ENCODE measurements around the gene VAC14.

Gene VAC14

DNA sequence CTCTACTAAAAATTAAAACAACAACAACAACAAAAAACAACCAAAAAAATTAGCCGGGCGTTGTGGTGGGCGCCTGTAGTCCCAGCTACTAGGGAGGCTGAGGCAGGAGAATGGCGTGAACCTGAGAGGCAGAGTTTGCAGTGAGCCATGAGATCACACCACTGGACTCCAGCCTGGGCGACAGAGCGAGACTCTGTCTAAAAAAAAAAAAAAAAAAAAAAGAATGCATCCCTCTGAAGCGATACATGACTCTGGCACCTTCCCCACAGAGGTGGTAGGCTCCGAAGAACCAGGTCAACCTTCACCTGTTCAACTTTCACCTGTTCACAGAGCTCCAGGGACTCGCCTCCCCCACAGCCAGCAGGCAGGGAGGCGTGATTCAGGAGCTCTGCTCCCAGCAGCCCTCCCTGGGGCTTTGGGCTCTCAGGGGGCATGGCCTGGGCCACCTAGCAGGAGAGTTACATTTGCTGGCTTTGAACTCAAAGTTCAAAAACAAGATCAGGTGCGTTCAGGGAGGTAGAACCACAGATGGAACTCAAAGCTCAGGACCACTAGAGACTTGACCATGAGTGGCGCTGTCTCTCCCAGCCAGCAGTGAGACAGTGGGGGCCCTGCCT is 5.6 kb downstream of the VAC14 start:
- no peak for DNase-seq (ENCODE audit: low read depth, low spot score)
- Histone ChIP-seq H3K9ac (ENCODE audit: insufficient read length, low read depth) (no peak overlapping the region), H3K36me3 (ENCODE audit: insufficient read depth, insufficient read length, low read length) (peaks cover 43% of the 10 kb centered on the region)

DNA sequence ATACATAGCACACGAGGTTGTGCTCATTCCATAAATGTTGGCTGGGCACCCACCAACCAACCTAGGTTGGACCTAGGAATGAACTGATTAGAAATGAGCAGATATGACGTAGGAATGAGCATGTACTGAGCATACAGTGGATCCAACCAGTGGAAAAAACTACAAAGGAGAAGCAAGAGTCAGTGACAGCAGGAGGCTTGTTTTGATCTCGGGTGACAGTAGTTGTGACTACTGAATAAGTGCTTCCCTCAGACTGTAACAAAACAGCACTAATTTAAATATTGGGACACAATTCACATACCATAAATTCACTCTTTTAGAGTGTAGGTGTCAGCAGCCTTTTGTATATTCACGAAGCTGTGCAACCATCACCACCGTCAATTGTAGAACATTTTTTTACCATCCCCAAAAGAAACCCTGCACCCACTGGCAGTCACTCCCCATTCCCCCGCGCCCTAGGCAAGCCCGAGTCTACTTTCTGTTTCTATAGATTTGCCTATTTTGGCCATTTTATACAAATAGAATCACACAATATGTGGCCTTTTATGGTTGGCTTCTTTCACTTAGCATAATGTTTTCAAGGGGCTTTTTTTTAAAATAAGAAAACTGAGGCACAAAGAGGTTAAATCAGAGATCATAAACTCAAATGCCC is 7.0 kb downstream of the VAC14 start:
- Histone ChIP-seq H3K9ac (ENCODE audit: insufficient read length, low read depth) (no peak overlapping the region), H3K4me1 (ENCODE audit: insufficient read depth, insufficient read length) (no peaks in the 10 kb centered on the region), H3K4me3 (ENCODE audit: insufficient read length, low read depth) (no peak overlapping the region), H3K27me3 (ENCODE audit: insufficient read depth, insufficient read length) (no peaks in the 10 kb centered on the region), H3K9me3 (ENCODE audit: insufficient read depth, low read length) (no peaks in the 10 kb centered on the region), H3K36me3 (ENCODE audit: insufficient read depth, insufficient read length, low read length) (peaks cover 44% of the 10 kb centered on the region)
- no peak for DNase-seq (ENCODE audit: low read depth, low spot score)
- TF ChIP-seq YY1 (IDR thresholded peaks at IDR 0.05; ENCODE audit: insufficient read depth, insufficient read length) (no peak), ZNF274 (IDR thresholded peaks at IDR 0.05; ENCODE audit: low read depth, low read length) (no peak), SUZ12 (IDR thresholded peaks at IDR 0.05; ENCODE audit: extremely low read depth, insufficient read depth, insufficient read length) (no peak)

More for the DNA sequence above, 5.6 kb downstream of the VAC14 start:
- Histone ChIP-seq H3K4me3 (ENCODE audit: insufficient read length, low read depth) (no peak overlapping the region), H3K27me3 (ENCODE audit: insufficient read depth, insufficient read length) (no peaks in the 10 kb centered on the region), H3K9me3 (ENCODE audit: insufficient read depth, low read length) (no peaks in the 10 kb centered on the region), H3K4me1 (ENCODE audit: insufficient read depth, insufficient read length) (no peaks in the 10 kb centered on the region)
- TF ChIP-seq YY1 (IDR thresholded peaks at IDR 0.05; ENCODE audit: insufficient read depth, insufficient read length) (no peak), ZNF274 (IDR thresholded peaks at IDR 0.05; ENCODE audit: low read depth, low read length) (no peak), SUZ12 (IDR thresholded peaks at IDR 0.05; ENCODE audit: extremely low read depth, insufficient read depth, insufficient read length) (no peak)

DNA sequence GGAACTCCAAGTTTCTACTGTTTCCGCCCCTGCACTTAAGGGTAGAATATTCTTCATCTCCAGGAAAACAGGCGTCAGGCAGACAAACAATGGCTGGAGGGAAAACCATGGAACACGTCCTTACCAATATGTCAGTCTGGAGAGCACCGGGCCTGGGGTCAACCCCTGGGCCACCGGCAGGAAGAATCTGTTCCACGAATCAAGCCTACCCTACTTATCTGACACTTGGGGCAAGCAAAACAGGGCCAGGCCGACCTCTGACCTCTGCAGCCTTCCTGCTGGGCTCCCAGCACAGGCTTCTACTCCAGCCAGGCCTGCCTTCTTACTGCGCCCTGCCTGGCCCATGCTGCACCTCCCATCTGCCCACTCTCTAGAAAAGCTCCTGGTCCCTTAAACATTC is 10.1 kb downstream of the VAC14 start:
- Histone ChIP-seq H3K9ac (ENCODE audit: insufficient read length, low read depth) (no peak overlapping the region), H3K4me3 (ENCODE audit: insufficient read length, low read depth) (no peak overlapping the region), H3K27me3 (ENCODE audit: insufficient read depth, insufficient read length) (no peaks in the 10 kb centered on the region), H3K4me1 (ENCODE audit: insufficient read depth, insufficient read length) (no peaks in the 10 kb centered on the region), H3K9me3 (ENCODE audit: insufficient read depth, low read length) (no peaks in the 10 kb centered on the region), H3K36me3 (ENCODE audit: insufficient read depth, insufficient read length, low read length) (peaks cover 54% of the 10 kb centered on the region)
- DNase-seq (ENCODE audit: low read depth, low spot score) = no peak
- no peak for TF ChIP-seq SUZ12 (IDR thresholded peaks at IDR 0.05; ENCODE audit: extremely low read depth, insufficient read depth, insufficient read length)
- TF ChIP-seq ZNF274 (IDR thresholded peaks at IDR 0.05; ENCODE audit: low read depth, low read length) = no peak
- TF ChIP-seq YY1 (IDR thresholded peaks at IDR 0.05; ENCODE audit: insufficient read depth, insufficient read length) = no peak

DNA sequence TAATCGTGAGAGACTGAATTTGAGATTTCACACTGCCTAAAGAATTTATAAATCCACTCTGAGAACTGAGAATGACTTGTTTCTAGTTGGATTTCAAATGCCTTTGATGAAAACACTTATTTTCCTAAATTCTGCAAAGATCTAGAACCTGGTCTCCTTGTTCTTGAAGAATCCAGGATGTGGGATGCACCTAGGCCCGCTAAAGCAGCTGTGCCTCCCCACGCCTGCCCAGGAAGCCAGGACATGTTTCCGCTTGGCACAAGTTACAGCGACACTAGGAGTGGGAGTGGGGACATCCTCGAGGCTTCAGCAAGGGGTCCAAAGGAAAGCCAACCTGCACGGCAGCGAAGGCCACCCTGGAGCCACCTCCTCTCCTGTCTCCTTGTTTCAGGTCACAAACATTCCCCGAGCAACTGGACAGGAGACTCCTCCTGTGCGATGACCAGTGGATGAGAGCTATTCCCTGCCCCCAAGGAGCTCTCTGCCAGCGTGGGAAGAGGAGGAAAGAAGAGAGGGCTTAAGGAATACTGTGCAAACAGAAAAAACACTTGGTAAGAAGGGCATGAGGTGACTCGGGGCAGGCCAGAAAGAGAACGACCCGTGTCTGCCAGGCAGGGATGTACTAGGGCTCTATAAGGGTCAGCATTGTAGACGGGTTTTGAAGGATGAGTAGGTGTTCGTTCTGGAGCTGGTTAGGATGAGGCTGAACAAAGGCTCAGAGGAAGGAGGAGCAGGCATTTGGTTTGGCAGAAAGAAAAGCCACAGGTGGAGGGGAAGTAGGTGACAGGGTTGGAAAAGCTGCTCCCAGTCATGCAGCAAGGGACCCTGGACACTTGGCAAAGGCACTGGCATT is 11.1 kb downstream of the VAC14 start:
- Histone ChIP-seq H3K36me3 (ENCODE audit: insufficient read depth, insufficient read length, low read length) (peaks cover 63% of the 10 kb centered on the region), H3K27me3 (ENCODE audit: insufficient read depth, insufficient read length) (no peaks in the 10 kb centered on the region), H3K4me1 (ENCODE audit: insufficient read depth, insufficient read length) (no peaks in the 10 kb centered on the region)

DNA sequence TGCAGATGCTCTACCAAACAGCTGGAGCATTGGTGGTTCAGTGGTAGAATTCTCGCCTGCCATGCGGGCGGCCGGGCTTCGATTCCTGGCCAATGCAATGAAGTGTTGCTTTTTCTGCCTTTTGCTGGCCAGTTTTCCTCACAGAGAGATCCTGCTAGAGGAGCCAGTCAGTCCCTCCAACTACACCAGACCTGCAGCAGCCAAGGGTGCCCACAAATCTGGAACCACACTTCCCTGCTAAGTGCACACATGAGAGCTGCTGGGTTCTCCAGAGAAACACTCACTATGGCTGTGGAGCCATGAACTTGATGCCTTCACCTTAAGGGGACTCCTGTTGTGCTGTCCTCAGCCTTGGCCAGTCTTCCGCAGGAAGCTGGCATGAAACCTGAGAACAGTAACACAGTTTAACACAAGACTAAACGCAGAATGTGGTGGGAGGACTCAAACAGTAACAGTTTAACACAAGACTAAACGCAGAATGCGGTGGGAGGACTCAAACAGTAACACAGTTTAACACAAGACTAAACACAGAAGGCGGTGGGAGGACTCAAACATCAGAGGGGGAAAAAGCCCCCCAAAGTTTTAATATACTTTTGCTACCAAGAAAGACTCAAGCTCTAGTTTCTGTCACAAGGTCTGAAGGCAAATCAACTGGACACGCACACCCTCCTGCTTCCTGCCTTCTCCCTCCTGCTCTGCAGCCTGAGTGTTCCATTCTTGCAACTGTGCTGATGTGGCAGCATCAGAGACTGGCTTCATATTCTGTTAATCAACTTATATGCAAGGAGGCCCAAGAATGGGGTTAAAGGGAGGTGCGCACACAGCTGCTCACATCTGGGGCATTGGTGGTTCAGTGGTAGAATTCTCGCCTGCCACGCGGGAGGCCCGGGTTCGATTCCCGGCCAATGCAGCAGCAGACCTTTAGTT is 12.0 kb downstream of the VAC14 start:
- no peaks in the 10 kb centered on the region for H3K4me1 ChIP-seq (ENCODE audit: insufficient read depth, insufficient read length)
- no peak overlapping the region for H3K4me3 ChIP-seq (ENCODE audit: insufficient read length, low read depth)
- H3K9me3 ChIP-seq (ENCODE audit: insufficient read depth, low read length) = no peaks in the 10 kb centered on the region
- no peak for DNase-seq (ENCODE audit: low read depth, low spot score)
- H3K9ac ChIP-seq (ENCODE audit: insufficient read length, low read depth) = no peak overlapping the region
- no peak for TF ChIP-seq ZNF274 (IDR thresholded peaks at IDR 0.05; ENCODE audit: low read depth, low read length)
- no peak for TF ChIP-seq SUZ12 (IDR thresholded peaks at IDR 0.05; ENCODE audit: extremely low read depth, insufficient read depth, insufficient read length)
- TF ChIP-seq YY1 (IDR thresholded peaks at IDR 0.05; ENCODE audit: insufficient read depth, insufficient read length) = no peak
- no peaks in the 10 kb centered on the region for H3K27me3 ChIP-seq (ENCODE audit: insufficient read depth, insufficient read length)
- H3K36me3 ChIP-seq (ENCODE audit: insufficient read depth, insufficient read length, low read length) = peaks cover 71% of the 10 kb centered on the region

More for the DNA sequence above, 11.1 kb downstream of the VAC14 start:
- Histone ChIP-seq H3K9me3 (ENCODE audit: insufficient read depth, low read length) (no peaks in the 10 kb centered on the region), H3K4me3 (ENCODE audit: insufficient read length, low read depth) (no peak overlapping the region), H3K9ac (ENCODE audit: insufficient read length, low read depth) (no peak overlapping the region)
- TF ChIP-seq SUZ12 (IDR thresholded peaks at IDR 0.05; ENCODE audit: extremely low read depth, insufficient read depth, insufficient read length) = no peak
- DNase-seq (ENCODE audit: low read depth, low spot score) = no peak

DNA sequence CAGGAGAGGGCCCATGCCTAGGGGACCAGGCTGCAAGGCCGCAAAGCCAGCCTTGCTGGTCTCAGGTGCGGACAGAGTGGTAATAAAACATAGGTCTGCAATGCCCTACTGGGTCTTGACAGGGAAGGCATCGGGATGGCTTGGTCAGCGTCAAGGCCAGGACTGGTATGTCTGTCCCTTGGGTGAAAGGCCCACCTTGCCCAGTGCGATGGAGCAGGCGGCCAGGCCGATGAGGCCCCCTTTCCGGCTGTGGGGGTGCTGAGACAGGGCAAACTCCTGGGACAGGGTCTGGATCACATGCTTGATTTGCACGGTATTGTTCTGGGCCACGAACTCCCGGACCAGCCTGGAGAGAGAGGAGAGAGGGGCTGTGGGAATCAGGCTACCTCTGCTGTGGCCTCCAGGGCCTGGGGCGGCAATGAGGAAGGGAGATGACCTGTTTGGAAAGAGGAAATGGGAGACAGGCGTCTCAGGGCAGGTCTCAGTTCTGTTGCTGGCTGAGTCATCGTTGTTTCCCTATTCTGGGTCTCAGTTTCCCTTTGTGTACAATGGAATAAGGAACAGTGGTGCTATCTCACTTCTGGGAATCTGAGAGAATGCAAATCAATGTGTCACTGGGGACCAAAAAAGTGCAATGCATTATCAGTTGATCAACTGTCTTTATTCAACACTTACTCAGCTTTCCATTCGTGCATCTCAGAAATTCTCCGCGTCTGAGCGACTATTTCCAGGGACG is 14.8 kb downstream of the VAC14 start:
- no peak for DNase-seq (ENCODE audit: low read depth, low spot score)
- Histone ChIP-seq H3K4me1 (ENCODE audit: insufficient read depth, insufficient read length) (no peaks in the 10 kb centered on the region), H3K9me3 (ENCODE audit: insufficient read depth, low read length) (peaks cover 16% of the 10 kb centered on the region; the same call in 1 of the 2 replicates), H3K9ac (ENCODE audit: insufficient read length, low read depth) (no peak overlapping the region), H3K27me3 (ENCODE audit: insufficient read depth, insufficient read length) (no peaks in the 10 kb centered on the region), H3K4me3 (ENCODE audit: insufficient read length, low read depth) (no peak overlapping the region), H3K36me3 (ENCODE audit: insufficient read depth, insufficient read length, low read length) (peaks cover 83% of the 10 kb centered on the region)
- TF ChIP-seq ZNF274 (IDR thresholded peaks at IDR 0.05; ENCODE audit: low read depth, low read length) (no peak), YY1 (IDR thresholded peaks at IDR 0.05; ENCODE audit: insufficient read depth, insufficient read length) (no peak), SUZ12 (IDR thresholded peaks at IDR 0.05; ENCODE audit: extremely low read depth, insufficient read depth, insufficient read length) (no peak)
